Measurements from ENCODE around the gene INTS14. TPM values are rescaled to one million over a fixed set of nuclear protein-coding genes. Genes with fewer than 3 reads are reported as not detected.
A peak's percentile ranks its signal among the peaks of the same experiment; 100 is the strongest.

The INTS14 gene
- total RNA-seq, 1 donor from 2014 or later: 14.9 TPM

DNA sequence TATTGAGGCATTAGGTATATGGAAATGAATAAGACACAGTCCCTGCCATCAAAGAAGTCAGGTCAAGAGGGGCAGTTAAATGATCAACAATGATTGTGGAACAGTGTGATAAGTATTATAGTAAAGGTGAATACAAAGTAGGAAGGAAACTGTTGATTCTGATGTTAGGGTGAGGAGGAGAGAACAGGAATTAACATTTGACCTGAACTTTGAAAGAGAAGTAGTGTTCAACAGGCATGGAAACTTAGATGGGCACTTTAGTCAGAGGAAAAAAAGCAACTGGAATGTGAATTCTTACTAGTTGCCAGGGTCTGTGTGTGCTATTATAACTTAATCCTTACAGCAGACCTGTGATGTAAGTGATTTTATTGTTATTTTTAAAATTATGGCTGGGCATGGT is 63.1 kb downstream of the INTS14 start:
- DNase-seq (ENCODE audit: low spot score): no peak
- intact Hi-C loops (cut with DNase I): no loop called here

DNA sequence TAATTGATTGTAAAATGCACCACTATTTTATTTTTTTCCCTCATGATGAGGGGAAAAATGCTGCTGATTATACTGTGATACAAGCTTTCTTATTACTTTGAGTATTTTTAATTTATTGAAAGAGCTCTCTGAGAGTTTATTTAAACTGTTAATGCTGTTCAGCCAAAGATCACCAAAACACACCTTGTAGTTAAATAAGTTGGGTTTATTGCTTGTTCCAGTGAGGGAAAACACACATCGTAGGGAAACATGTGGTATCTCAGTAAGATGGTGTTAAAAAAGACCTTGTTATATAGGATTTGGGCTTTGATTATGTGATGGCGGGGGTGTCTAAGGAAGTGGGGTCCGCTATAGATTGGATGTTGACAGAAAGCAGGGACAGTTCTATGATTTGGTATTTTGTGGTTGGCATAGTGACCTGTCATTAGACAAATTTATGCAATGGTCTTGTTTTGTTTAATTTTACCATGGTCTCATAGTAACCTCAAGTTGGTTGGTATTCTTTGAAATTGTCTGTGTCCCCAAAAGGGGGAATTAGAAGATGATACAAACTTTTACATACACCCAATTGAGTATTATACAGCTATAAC is 69.6 kb downstream of the INTS14 start:
- no peak for DNase-seq (ENCODE audit: low spot score)
- intact Hi-C loops (cut with DNase I): no loop called here

DNA sequence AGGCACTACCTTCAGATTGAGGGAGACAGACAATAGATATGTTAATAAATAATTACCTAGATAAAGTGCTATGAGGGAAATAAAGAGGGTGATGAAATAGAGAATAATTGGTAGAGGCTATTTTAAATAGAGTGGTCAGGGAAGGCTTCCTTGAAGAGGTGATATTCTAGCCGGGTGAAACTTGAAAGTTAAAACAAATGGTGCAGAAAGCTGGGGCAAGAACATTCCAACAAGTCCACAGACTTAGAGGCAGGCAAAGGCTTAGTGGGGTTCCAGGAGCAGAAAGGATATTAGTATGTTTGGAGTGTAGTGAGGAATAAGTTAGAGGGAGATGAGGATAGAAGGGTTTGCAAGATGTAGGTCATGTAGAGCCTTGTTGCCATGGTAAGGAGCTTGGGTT is 70.6 kb downstream of the INTS14 start:
- intact Hi-C loops (cut with DNase I): no loop called here
- no peak for DNase-seq (ENCODE audit: low spot score)

DNA sequence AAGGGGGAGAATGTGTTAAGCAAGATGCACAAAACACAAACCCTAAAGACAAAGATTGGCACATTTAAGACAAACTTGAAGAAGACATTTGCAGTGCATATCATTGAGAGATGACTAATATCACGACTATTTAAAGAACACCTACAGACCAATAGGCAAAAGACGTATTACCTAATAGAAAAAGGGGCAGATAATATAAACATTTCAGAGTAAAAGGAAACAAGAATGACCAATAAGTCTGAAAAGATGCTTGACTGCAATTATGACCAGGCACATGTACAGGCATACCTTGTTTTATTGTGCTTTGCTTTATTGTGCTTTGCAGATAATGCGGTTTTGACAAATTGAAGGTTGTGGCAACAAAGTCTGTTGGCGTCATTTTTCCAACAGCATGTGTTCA is 75.7 kb downstream of the INTS14 start:
- DNase-seq (ENCODE audit: low spot score): no peak
- intact Hi-C loops (cut with DNase I): no loop called here

DNA sequence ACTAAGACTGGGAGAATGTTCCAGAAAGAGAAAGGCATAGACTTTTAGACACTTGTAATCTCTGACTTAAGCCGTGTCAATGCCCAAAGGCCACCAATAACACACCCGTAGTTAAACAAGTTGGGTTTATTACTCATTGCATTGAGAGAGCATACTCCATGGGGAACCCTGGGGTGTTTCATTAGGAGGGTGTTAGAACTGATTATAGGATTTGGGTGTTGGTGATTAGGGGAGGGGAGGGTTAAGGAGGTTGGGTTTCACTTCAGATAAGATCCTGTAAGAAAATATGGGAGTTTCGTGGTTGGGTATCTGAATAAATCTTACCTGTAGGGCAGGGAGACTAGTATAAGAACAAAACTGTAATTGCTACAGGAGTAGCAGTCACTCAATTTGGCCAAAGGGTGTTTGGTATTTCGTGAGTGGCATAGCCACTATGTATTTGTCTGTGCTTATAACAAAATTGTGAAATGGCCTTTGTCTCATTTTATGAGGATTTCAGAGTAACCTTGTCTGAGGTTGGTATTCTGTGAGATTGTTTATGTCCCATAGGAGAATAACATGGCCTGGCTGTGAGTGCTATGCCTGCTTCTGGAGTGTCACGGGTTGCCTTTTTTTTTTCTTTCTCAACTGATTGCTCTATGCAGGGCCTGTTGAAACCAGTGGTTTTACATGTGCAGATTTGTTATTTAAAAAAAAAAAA is 77.7 kb downstream of the INTS14 start:
- no peak for DNase-seq (ENCODE audit: low spot score)
- intact Hi-C loops (cut with DNase I): no loop called here

GRCh38 chr15:65532738-65533051 is 78.2 kb downstream of the INTS14 start:
- intact Hi-C loops (cut with DNase I): no loop called here
- no peak for DNase-seq (ENCODE audit: low spot score)

DNA sequence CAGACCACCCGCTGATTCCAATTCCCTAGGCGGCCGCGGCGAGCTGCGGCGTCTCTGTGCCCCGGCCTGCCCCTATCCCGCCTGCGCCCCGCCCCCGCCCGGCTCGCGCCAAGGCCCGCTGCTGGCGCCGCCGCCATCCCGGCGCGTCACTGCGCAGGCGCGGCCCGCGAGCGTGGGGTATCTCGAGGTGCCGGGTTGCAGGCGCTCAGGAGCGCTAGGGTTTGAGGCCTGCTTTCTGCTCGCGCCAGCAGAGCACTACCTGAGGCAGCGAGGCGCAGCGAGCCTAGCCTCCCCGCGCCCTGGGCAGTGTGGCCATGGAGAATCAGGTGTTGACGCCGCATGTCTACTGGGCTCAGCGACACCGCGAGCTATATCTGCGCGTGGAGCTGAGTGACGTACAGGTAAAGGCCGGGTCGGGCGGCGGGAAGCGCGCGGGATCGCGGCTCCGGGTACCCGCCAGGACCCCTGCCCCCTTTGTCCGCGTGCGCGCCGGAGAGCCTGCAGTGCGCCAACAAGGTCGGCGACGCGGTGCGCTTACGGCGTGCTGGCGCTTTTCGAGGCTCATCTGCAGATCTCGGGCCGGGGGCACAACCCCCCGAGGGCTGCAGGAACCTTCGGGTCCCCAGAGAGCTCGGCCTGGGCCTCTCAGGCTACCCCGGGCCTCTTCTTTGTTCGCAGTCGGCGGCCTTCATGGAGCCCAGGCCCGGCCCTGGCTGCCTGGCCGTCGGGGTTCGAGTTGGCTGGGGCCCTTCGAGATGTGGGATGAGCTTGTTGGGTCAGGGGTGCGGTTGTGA is 80.4 kb downstream of the INTS14 start, which contains the start of gene HACD3:
TSS of gene HACD3 (plus strand) at position 146 of the 794 bp plus-strand sequence. CDS start at position 315, 169 bp downstream.
- DNase-seq (ENCODE audit: low spot score): peak; percentile 89
- intact Hi-C loops (cut with DNase I): no loop called here

- DNase-seq (ENCODE audit: low spot score): no peak
- intact Hi-C loops (cut with DNase I): no loop called here
Measured at GRCh38 chr15:65529762-65530317, 81.1 kb downstream of the INTS14 start.

Other genes with a start within 250 kb of the INTS14 start
- not detected for gene IGDCC3, start 233.1 kb downstream of the INTS14 start, total RNA-seq
- 0.92 TPM for gene IGDCC4, start 188.2 kb downstream of the INTS14 start, total RNA-seq
- 35.3 TPM for gene DPP8, start 93.4 kb downstream of the INTS14 start, total RNA-seq
- 9.6 TPM for gene HACD3, start 80.7 kb downstream of the INTS14 start, total RNA-seq
- gene SLC24A1, start 10.8 kb upstream of the INTS14 start, total RNA-seq: 3.0 TPM
- 19.1 TPM for gene DENND4A, start 181.2 kb upstream of the INTS14 start, total RNA-seq

Data from cardiac septum (tissue), 1 donor.